Endothelial cell of umbilical vein (primary cell): ENCODE results near the gene PTPRD.

ENCODE experiments used
- CTCF ChIP-seq, 2 donors: IDR thresholded peaks; 1 replicate in 1 of 2; 2 replicates in 1 of 2; pipeline ENCODE4 v1.5.1; 2011; ENCODE audit warnings: low read length in 2 of 2, mild to moderate bottlenecking in 2 of 2, moderate library complexity in 2 of 2, control low read depth in 1 of 2, inconsistent platforms in 1 of 2, low read depth in 1 of 2; ENCODE audit not compliant: insufficient read depth in 1 of 2; ENCODE audit errors: extremely low read depth in 1 of 2
- EZH2 ChIP-seq: IDR thresholded peaks from 2 replicates; pipeline ENCODE4 v1.6.1; 2012; ENCODE audit warnings: borderline replicate concordance, low read depth, mild to moderate bottlenecking, moderate library complexity, low read length, inconsistent platforms; ENCODE audit not compliant: severe bottlenecking
- FOS ChIP-seq: IDR thresholded peaks from 2 replicates; pipeline ENCODE4 v1.6.1; 2011; ENCODE audit warnings: mild to moderate bottlenecking, low read length, moderate library complexity, borderline replicate concordance; ENCODE audit not compliant: insufficient read depth
- MAX ChIP-seq: IDR thresholded peaks from 2 replicates; pipeline ENCODE4 v1.6.1; 2011; ENCODE audit not compliant: insufficient read depth, insufficient read length
- POLR2A ChIP-seq: IDR thresholded peaks from 2 replicates; pipeline ENCODE4 v1.6.1; 2012; ENCODE audit warnings: low read depth, mild to moderate bottlenecking, control low read depth, low read length
- POLR2AphosphoS5 ChIP-seq: IDR thresholded peaks from 2 replicates; pipeline ENCODE4 v1.6.1; 2012; ENCODE audit warnings: low read depth, mild to moderate bottlenecking, control low read depth, low read length, moderate library complexity; ENCODE audit not compliant: insufficient read depth

GRCh38 chr9:9919174-9919775 lies 693.5 kb downstream of the PTPRD start:
- TF ChIP-seq CTCF (IDR thresholded peaks at IDR 0.05; ENCODE audit: extremely low read depth in 1 of 2, insufficient read depth in 1 of 2, low read depth in 1 of 2, low read length in 2 of 2) = no peak
- TF ChIP-seq FOS = no peak
- TF ChIP-seq POLR2A = no peak
- TF ChIP-seq POLR2AphosphoS5 = no peak
- TF ChIP-seq EZH2 = no peak
- TF ChIP-seq MAX = no peak
